Ovary (tissue), 10 donors: ENCODE results near the gene ITPR2. TPM values are rescaled to one million over a fixed set of nuclear protein-coding genes. Genes with fewer than 3 reads are reported as not detected.
A peak's percentile ranks its signal among the peaks of the same experiment; 100 is the strongest.

Experiments used
- DNase-seq, 5 donors: peaks; one replicate each; pipeline ENCODE4 v3.0.0-alpha.2; 2019 to 2020
- H3K27ac ChIP-seq, 2 donors: fragments of 200-600 bp; one replicate each; pipeline versions ENCODE4 v1.5.1 to v1.8.0; 2019 to 2022
- H3K27me3 ChIP-seq: fragments of 200-600 bp; one replicate; pipeline ENCODE4 v1.8.0; 2022
- H3K36me3 ChIP-seq: fragments of 200-600 bp; sonication (generic); one replicate; pipeline ENCODE4 v1.5.1; 2019
- H3K4me1 ChIP-seq: one replicate; pipeline ENCODE4 v1.8.1; 2013; ENCODE audit warnings: mild to moderate bottlenecking, moderate library complexity; ENCODE audit not compliant: insufficient read depth
- H3K4me3 ChIP-seq: fragments of 200-600 bp; sonication (generic); one replicate; pipeline ENCODE4 v1.5.1; 2017
- H3K9me3 ChIP-seq, 2 donors: fragments of 200-600 bp in 1 of 2; sonication (generic) in 1 of 2; one replicate each; pipeline versions ENCODE4 v1.5.1 to v1.8.1; 2013 to 2019; ENCODE audit warnings: mild to moderate bottlenecking in 1 of 2, moderate library complexity in 1 of 2
- EP300 ChIP-seq: sonication (generic); formaldehyde crosslinking; IDR thresholded peaks from one replicate; pipeline ENCODE4 v1.6.1; 2017; ENCODE audit warnings: antibody characterized with exemption
- POLR2A ChIP-seq: fragments of 450-650 bp; IDR thresholded peaks from one replicate; pipeline ENCODE4 v1.6.1; 2017; ENCODE audit warnings: antibody characterized with exemption, mild to moderate bottlenecking, moderate library complexity
- WGBS, 3 donors: extraction: QIAGEN DNeasy Blood & Tissue Kit in 1 of 3; methylation state at CpG; one replicate each; pipeline versions ENCODE4 v1.1.5 to v1.1.7; 2013 to 2017; 5-methylcytosine and 5-hydroxymethylcytosine counted together
- intact Hi-C, 4 donors: fragments of 100-400 bp; cut with DNase I; formaldehyde crosslinking; loops; one replicate each; pipeline versions ENCODE4 v1.11.0 to v1.15.1; 2022 to 2023
- long read RNA-seq, 3 donors: library from polyadenylated mRNA in 2 of 3; unstranded in 2 of 3; transcript quantifications; one replicate each; pipeline ENCODE4 v2.0.0 and lab custom pipeline, GENCODE V29; 2021 to 2026
- polyA plus RNA-seq, 2 donors: library from polyadenylated mRNA; stranded (reverse); fragments of 200-250 nt in 1 of 2; fragments of 350-450 nt in 1 of 2; fragmentation: Illumina TruSeq in 1 of 2; extraction: RNeasy Lipid Tissue Mini Kit (QIAGEN cat#74804) in 1 of 2; gene quantifications; one replicate each; pipeline ENCODE4 v1.2.3, GENCODE V29; 2013 to 2014
- total RNA-seq, 7 donors: library from RNA; depleted of rRNA in 2 of 7; stranded (reverse); fragments of >200 nt in 2 of 7; fragmentation: NEBNext Ultra II Directional in 3 of 7; extraction: Animal tissue kit (Norgen Biotek cat#: 25700) in 3 of 7; gene quantifications; one replicate each; pipeline versions ENCODE4 v1.1.0 to v1.2.4, GENCODE V29; 2016 to 2023
- TF ChIP-seq, protein P1 (sequence below), 3 donors: fragments of 450-650 bp in 2 of 3; fragments of 200-600 bp in 1 of 3; IDR thresholded peaks; one replicate each; pipeline versions ENCODE4 v1.5.1 to v1.8.0; 2016 to 2022; ENCODE audit warnings: antibody characterized with exemption in 3 of 3, mild to moderate bottlenecking in 1 of 3
- donor health status: DM: no; HTN: no; CAD: no; lungs with moderate emphysema.
- donor health status: DM: no; HTN: no; CAD: no.
- donor health status: Bipolar disorder and iron deficiency.
- donor health status: DM: yes; HTN: yes; CAD: no.
- donor health status: DM: no; HTN: no; CAD: no.
- donor health status: DM: yes; HTN: yes; CAD: no.

Gene ITPR2
- total RNA-seq (10 to 100 TPM; 23.7 to 51.1 (median 33.9) TPM), polyA plus RNA-seq (10 to 100 TPM in 1 of 2 donors, 1 to 10 TPM in 1; 5.9 to 14.2 TPM)
- long read RNA-seq, donor 1, partial matches to known transcripts: 18 of 24 reads
- long read RNA-seq, donor 1, other reads (novel, unspliced or antisense): 6 of 24 reads
- long read RNA-seq, donor 2, full-length matches to known transcripts: 1 of 1 reads
- long read RNA-seq, donor 2, partial matches to known transcripts: 0 of 1 reads
- long read RNA-seq, donor 2, other reads (novel, unspliced or antisense): 0 of 1 reads
- long read RNA-seq, donor 3, partial matches to known transcripts: 5 of 7 reads
- long read RNA-seq, donor 3, other reads (novel, unspliced or antisense): 2 of 7 reads

DNA sequence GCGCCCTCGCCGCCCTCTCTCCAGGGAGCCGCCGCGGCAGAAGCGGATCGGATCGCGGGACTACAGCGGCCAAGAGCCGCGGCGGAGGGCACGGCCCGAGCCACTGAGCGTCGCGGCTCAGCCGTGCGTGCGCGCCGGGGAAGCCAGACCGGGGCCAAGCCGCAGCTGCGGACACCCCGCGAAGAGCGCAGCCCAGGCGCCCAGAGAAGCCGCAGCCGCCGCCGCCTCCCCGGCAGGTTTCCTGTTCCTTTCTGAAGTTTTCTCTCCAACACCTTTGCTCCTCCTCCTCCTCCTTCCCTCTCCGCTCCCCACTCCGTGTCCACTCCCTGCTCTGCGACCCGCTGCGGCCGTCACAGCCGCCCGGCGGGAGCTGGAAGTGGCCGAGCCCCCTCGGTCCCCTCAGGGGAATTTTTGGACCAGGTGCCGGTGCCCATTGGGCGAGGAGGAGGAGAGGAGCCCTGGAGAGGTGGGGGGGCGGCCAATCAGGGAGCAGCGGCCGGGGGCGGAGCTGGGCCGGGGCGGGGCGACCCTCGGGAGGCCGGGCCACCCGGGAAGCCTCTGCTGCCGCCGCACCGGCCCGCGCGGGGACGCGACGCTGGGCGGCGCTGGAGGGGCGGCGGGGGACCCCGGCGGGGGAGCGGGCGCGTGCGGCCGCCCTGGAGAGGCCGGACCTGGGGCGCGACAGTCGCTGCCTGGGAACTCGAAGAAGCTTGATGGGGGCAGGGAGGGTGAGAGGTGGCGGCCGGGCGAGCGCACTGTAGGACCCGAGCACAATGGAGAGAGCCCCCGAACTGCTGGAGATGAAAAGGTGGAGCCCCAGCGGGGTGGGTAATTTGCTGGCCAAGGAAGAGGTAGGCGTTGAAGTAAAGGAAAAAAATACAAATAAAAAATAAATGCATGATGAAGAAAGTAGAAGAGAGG, at the start of gene ITPR2:
ITPR2 (minus strand) TSS at position 373 of the 921 bp plus-strand sequence. CDS start 413 bp downstream, outside the sequence.
- 0 to 1% (median 1%) methylated on average over 88 to 92 of the region's 92 CpGs for WGBS, 3 donors
- intact Hi-C loops: no loop called here

DNA sequence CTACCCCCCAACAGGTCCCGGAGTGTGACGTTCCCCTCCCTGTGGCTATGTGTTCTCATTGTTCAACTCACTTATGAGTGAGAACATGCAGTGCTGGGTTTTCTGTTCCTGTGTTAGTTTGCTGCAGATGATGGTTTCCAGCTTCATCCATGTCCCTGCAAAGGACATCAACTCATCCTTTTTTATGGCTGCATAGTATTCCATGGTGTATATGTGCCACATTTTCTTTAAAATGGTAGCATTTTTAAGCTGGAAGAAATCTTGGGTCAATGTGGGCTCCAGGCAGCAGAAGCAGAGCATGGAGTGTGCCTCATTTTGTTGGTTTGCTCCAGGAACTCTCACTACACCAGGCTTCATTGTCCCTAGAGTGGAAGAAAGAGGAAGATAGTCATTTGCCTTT, 47.6 kb upstream of the ITPR2 start:
- intact Hi-C loops: no loop called here
- Histone ChIP-seq H3K4me3 (no peak overlapping the region), H3K36me3 (no peaks in the 10 kb centered on the region), H3K4me1 (peaks cover 2% of the 10 kb centered on the region), H3K27ac (no peak overlapping the region), H3K27me3 (no peaks in the 10 kb centered on the region), H3K9me3 (no peaks in the 10 kb centered on the region)
- DNase-seq: no peak
- TF ChIP-seq EP300: no peak
- WGBS, 3 donors: 75 to 97% (median 95%) methylated on average over 2 of the region's 2 CpGs

More for the DNA sequence above, at the start of gene ITPR2:
- TF ChIP-seq, protein P1, sequence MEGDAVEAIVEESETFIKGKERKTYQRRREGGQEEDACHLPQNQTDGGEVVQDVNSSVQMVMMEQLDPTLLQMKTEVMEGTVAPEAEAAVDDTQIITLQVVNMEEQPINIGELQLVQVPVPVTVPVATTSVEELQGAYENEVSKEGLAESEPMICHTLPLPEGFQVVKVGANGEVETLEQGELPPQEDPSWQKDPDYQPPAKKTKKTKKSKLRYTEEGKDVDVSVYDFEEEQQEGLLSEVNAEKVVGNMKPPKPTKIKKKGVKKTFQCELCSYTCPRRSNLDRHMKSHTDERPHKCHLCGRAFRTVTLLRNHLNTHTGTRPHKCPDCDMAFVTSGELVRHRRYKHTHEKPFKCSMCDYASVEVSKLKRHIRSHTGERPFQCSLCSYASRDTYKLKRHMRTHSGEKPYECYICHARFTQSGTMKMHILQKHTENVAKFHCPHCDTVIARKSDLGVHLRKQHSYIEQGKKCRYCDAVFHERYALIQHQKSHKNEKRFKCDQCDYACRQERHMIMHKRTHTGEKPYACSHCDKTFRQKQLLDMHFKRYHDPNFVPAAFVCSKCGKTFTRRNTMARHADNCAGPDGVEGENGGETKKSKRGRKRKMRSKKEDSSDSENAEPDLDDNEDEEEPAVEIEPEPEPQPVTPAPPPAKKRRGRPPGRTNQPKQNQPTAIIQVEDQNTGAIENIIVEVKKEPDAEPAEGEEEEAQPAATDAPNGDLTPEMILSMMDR (IDR thresholded peaks at IDR 0.05): peak in 1 of 3 donors; percentile 28
- TF ChIP-seq EP300: no peak
- peak; percentile 88 for TF ChIP-seq POLR2A
- Histone ChIP-seq H3K4me1 (peaks cover 2% of the 10 kb centered on the region), H3K36me3 (no peaks in the 10 kb centered on the region), H3K27ac (peak within 1 kb of the TSS; percentile 85 to 92), H3K9me3 (no peaks in the 10 kb centered on the region), H3K27me3 (no peaks in the 10 kb centered on the region), H3K4me3 (peak within 1 kb of the TSS; percentile 92)
- peak; percentile 95 to 96 (median 95) for DNase-seq

DNA sequence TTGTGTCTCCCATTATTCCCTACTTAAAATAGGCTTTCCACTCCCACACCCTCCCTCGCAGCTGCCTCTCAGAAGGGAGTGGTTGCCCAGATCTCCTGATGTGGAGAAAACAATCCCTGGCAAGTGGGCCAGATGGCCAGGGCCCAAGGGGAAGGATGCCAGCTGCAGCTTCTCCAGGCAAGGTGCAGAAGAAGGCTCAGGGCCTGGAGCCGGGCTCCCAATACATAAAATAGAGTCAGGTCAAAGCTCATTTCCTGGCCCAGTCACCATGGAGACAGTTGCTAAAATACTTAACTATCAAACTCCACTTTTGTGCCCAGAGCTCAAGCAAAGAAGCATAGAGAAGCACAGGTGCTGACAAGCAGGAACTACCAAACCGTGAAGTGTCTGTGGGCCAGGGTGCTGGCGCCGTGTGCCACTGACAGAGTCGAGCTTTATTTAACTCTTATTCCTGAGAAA, 45.7 kb upstream of the ITPR2 start:
- H3K4me1 ChIP-seq: no peaks in the 10 kb centered on the region
- intact Hi-C loops: no loop called here
- DNase-seq: peak; percentile 47 to 83 (median 60)
- no peaks in the 10 kb centered on the region for H3K36me3 ChIP-seq
- H3K9me3 ChIP-seq: no peaks in the 10 kb centered on the region
- WGBS, 3 donors: 35 to 44% (median 41%) methylated on average over 6 of the region's 6 CpGs
- TF ChIP-seq POLR2A: no peak
- TF ChIP-seq EP300: no peak
- TF ChIP-seq, protein P1 (IDR thresholded peaks at IDR 0.05): no peak
- no peaks in the 10 kb centered on the region for H3K27me3 ChIP-seq
- H3K27ac ChIP-seq: no peak overlapping the region
- no peak overlapping the region for H3K4me3 ChIP-seq

DNA sequence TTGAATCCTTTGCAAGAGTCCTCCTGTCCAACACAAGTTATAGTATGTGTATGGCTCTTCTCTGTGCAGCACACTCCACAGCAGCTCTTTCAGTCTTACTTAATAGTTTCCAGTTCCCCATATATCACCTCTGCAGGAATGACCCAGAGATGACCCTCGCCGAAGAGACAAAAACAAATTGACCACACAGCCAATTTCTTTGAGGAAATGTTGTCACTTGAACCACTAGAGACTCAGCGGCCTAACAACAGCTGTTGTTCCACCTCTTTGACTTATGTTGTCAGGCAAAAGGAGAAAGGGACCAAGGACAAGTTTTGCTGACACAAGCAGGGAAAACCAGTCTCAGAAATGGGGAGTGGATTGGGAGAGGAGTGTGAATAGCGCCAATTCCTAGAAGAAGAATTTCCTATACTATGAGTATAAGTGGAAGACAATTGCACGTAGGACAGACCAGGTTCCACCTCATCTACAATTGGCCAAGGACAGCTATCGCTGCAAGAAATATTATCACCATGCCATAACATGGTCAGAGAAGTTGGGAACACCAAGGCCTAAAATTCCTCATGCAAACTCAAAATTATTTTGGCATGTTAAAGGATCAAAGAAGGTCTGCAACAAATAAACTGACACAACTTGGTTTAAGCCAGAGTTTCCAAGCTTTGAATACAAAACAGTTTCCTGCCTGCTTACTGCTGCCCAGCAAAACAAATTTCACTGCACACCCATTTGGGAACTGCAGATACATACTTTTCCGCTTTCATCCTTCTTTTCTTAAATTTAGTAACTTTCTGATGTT, 41.7 kb upstream of the ITPR2 start:
- DNase-seq: no peak

More for the DNA sequence above, 41.7 kb upstream of the ITPR2 start:
- H3K4me3 ChIP-seq: no peak overlapping the region
- no peaks in the 10 kb centered on the region for H3K9me3 ChIP-seq
- intact Hi-C loops: no loop called here
- 78 to 83% (median 82%) methylated on average over 7 of the region's 7 CpGs for WGBS, 3 donors
- no peaks in the 10 kb centered on the region for H3K36me3 ChIP-seq
- TF ChIP-seq EP300 (no peak), POLR2A (no peak)
- TF ChIP-seq, protein P1 (IDR thresholded peaks at IDR 0.05): no peak
- H3K27ac ChIP-seq: no peak overlapping the region
- H3K27me3 ChIP-seq: no peaks in the 10 kb centered on the region
- peaks cover 2% of the 10 kb centered on the region for H3K4me1 ChIP-seq
